RPMI7951 (cell line): Measurements from ENCODE around the gene SNX1. TPM values are rescaled to one million over a fixed set of nuclear protein-coding genes. Genes with fewer than 3 reads are reported as not detected.
A peak's percentile ranks its signal among the peaks of the same experiment; 100 is the strongest.
"Not testable (repeated sequence)": the region's sequence is repeated elsewhere in the genome, so short reads cannot be mapped to it uniquely, and the experiment has no call there.

Source experiments
- DNase-seq: peaks from one replicate; pipeline ENCODE4 v3.0.0-alpha.2; 2012; ENCODE audit warnings: low read depth
- total RNA-seq: library from RNA; depleted of rRNA; stranded (reverse); fragments of >200 nt; shearing (Covaris generic); gene quantifications from 2 replicates; pipeline ENCODE4 v1.2.3, GENCODE V29; 2014

Gene SNX1
- total RNA-seq, 1 experiment from 2014 or later, result 49.6 TPM

DNA sequence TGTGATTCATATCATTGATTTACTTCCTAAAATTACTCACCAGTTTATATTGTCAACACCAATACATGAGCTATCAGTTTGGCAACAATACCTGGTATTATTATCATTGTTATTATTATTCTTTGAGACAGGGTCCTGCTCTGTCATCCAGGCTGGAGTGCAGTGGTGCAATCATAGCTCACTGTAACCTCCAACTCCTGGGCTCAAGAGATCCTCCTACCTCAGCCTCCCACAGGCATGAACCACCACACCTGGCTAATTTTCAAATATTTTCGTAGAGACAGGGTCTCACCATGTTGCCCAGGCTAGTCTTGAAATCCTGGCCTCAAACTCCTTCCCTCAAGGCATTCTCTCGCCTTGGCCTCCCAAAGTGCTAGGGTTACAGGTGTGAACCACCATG, 22.3 kb upstream of the SNX1 start:
- DNase-seq, result not testable (repeated sequence)

GRCh38 chr15:64082757-64083156, 13.0 kb upstream of the SNX1 start:
- no peak for DNase-seq

GRCh38 chr15:64089543-64090280, 6.1 kb upstream of the SNX1 start:
- no peak for DNase-seq

DNA sequence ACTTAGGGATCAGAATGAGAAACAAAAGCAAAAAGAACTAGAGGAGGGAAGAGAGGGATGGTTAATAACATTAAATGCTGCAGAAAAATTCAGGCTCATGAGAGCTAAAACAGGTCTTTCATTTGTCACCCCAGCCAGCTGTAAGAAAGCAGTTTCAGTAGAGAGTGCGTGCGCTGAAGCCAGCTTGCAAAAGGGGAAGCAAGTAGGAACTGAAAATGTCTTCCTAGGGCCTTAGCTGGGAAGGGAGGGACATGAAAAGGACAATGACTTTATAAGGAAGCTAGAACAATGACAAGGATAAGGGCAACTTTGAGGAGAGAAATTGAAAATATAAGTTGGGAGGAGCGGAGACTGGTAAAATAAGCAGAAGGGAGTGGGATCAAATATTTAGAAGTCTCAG, 5.3 kb upstream of the SNX1 start:
- DNase-seq, result no peak

- peak; percentile 11 for DNase-seq
Measured at GRCh38 chr15:64092075-64092820, 3.5 kb upstream of the SNX1 start.

DNA sequence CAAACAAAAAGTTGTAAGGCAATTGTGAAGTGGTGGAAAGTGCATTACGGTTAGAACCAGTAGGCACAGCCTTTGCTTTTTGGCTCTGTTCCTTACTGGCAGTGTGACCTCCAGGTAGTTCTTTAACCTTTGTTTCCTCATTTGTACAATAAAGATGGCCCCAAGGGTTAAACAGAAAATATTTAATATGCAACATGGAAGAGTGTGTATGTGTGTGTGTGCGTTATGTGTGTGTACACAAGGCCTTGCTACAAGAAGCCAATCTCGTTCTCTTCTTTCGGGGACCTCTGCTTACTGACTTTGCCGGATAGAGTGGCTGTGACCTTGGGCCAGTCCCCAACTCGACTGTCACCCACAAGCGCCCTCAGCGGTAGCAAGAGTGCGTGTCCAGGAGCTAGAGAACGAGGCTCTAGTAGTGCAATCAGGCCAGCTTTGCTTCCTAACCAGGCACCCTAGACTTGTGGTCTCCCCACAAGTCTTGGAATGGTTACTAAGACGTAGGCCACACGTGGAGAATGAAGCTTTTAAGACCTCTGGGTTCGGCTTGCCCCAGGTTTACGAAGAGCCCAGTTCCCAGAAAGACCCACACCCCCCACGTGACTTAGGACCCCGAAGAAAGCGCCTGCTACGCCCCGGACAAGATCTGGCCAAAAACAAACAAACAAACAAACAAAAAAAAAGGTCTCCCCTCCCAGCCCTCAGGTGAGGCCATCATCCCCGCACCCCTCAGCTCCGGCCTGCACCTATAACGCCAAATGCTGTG, 2.7 kb upstream of the SNX1 start:
- peak; percentile 52 for DNase-seq

GRCh38 chr15:64093627-64094417, 2.0 kb upstream of the SNX1 start, which contains the start of gene CIAO2A:
CIAO2A (minus strand) TSS chr15:64093838; CDS start chr15:64093768, 70 bp downstream.
- peak; percentile 99 for DNase-seq

GRCh38 chr15:64095431-64095794, 369 bp upstream of the SNX1 start:
- no peak for DNase-seq

DNA sequence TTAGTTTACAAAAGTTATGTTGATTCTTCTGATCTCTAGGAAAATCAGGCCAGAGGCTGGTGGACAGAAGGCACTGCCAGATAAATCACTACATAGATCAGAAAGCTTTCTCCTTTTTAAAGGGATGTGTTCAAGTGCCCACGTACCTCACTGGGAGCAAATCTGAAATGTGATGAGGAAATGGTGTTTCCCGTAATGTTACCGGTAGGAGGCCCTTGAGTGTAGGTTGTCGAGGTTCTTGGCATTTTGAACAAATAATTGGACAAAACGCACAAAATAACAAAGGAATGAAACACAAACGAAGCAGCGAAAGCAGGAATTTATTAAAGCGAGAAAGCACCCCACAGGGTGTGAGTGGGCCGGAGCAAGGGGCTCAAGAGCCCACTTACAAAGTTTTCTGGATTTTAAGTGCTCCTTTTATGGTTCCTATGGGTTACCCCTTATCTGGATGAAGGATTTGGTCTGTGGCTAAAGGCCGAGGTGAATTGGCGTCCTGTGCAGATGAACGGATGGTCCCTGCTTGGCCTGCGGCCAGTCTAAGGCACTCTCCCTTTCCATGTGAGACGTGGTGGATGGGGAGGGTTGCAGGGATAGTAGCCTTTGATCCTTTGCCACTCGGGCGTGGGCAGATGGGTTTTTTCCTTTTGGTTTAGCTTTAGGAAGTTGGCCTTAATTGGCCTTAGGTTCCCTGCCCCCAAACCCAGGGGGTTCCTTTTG, 1.0 kb downstream of the SNX1 start:
- DNase-seq, result peak; percentile 37

DNA sequence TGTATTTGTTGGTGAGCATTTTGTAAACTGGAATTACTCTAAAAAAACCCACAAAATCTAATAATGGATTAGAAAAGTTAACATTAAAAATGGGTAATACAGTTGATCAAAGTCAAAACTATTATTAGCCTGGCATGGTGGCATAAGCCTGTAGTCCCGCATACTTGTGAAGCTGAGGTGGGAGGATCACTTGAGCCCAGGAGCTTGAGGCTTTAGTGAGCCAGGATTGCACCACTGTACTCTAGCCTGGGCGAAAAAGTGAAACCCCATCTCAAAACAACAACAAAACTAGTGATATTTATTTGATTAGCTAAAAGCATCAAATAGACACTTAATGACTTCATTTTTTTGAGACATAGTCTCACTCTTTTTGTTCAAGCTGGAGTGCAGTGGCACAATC, 3.6 kb downstream of the SNX1 start:
- no peak for DNase-seq

DNA sequence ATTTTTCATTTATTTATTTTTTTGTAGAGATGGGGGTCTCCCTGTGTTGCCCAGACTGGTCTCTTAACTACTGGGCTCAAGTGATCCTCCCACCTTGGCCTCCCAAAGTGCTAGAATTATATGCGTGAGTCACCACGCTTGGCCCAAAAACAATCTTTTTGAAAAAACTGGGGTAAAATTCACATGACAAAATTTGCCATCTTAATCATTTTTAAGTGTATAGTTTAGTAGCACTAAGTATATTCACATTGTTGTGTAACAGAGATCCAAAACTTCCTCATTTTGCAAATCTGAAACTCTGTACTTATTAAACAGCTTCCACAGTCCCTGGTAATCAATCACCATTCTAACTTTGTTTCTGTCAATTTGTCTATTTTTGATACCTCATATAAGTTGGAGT, 5.2 kb downstream of the SNX1 start:
- DNase-seq, result no peak

- DNase-seq, result no peak
Measured at GRCh38 chr15:64102497-64102896, 6.7 kb downstream of the SNX1 start.

GRCh38 chr15:64105113-64105704, 9.4 kb downstream of the SNX1 start:
- no peak for DNase-seq

DNA sequence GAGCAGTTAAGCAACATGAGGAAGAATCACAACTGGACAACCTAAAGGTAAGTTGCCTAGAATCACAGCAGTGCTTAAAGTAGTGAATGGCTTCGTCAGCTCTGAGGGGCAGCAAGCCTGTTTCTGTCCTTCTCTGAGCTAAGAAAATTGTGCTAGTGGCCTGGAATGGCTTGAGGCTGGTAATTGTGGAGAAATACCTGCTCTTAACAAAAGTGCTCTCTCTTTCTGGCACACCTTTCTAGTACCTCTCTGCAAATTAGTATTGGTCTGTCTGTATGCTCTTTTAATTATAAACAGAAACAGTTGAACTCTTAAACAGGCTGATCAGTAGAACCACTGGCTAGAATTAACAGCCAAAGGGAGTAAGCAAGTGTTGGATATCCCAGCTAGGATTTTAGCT, 11.6 kb downstream of the SNX1 start:
- DNase-seq, result no peak

DNA sequence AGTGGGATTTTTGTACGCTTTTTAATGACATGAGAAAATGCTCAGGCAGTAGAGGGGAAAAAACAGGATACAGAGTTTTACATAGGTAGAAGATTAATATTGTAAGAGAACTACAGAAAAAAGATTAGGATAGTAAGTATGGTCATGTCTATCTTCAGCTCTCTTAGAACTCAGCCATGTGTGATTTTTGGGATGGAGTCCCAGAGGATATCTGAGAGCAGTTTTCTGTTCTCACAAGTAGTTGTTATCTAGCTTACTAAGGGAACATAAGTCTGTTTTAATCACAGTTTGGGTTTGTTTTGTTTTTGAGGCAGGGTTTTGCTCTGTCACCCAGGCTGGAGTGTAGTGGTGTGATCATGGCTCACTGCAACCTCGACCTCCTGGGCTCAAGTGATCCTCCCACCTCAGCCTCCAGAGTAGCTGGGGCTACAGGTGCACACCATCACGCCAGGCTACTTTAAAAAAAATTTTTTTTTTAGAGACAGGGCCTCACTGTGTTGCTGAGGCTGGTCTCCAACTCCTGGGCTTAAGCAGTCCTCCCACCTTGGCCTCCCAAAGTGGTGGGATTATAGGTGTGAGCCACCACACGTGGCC, 14.4 kb downstream of the SNX1 start:
- not testable (repeated sequence) for DNase-seq

DNA sequence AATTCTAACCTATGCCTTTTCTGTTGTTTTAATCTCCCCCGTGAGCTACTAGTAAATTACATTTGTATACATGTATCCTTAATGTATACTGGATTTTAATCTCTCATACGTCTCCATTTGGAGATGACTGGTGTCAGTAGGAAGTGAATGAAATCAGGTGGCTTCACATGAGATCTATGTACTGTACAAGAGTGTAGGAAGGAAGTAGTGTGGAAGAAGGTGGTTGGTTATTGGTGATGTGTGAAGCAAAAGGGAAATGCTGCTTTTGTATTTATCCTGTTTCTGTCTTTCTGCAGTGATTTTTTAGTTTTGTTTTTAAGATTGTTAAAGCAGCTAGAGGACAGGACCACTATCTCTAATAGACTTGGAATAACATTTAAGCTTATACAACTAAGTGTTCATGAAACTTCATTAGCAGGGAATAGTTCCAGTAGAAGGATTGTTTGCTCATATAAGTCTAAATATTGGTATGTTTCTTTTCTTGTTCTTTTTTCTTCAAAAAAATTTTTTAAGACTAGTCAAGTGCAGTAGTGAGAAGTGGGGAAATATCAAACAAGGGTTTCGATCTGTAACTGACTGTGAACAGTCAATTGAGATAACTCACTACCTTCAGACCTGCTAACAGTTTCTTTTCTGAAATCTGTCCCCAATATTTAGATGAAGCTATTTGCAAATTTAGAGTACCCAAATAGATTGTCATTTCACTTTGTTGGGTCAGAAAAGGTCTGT, 15.3 kb downstream of the SNX1 start:
- no peak for DNase-seq

DNA sequence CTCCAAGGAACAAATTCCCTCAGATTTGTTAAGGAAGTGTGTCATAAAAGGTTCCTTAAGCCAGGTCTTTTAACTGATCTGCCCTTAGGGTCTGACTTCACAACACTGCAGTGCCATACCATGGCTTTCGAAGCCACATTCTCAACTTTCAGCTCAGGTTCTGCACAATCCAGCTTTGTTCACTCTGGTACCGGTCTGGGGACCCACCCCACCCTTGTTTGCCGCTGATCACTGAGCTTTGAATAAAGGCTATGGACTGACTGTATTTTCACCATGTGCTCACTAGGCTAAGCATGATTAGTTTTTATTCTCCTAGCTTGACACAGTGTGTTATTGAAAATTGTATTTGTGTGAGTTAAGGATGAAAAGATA, 15.9 kb downstream of the SNX1 start:
- DNase-seq, result peak; percentile 24

- DNase-seq, result no peak
Measured at GRCh38 chr15:64112073-64112772, 16.4 kb downstream of the SNX1 start.

GRCh38 chr15:64112904-64113303, 17.1 kb downstream of the SNX1 start:
- DNase-seq, result no peak
